Eye (tissue), 1 donor: ENCODE measurements around the gene NSG1.

Experiments used
- DNase-seq: peaks from one replicate; pipeline ENCODE4 v3.0.0-alpha.2; 2015

The NSG1 gene

DNA sequence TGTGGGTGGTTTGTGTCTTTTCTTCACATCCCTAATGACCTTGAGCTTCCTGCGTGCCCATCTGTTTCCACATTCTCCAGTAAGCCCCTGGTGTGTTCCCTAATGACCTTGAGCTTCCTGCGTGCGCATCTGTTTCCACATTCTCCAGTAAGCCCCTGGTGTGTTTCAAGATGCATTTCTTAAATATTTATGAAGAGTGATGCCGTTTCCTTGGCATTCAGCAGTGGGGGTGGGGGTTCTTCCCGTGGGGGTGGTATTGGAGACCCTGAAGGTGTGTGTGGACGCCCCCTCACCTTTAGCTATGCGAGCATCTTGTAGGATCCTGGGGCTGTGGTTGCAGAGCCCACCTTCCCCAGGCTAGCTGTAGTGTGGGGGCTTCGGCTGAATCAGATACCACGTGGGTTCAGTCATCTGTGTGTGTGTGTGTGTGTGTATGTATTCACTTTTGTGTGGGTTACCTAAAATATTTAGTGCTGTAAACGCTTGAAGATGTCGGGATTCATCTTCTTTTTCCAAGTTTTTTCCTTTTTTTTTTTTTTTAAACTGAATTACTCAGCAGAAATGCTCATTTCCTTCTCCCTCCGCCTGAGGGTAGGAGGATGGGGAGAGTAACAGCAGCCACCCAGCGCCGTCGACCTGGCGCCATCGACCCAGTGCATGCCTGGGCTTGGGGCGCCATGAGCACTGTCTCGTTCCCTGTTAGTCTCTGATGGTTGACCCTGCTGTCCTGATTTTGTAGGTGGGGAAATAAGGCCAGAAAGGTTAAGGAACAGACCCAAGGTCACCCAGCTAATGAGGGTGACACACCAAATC, 9.9 kb downstream of the NSG1 start:
- DNase-seq: peak; percentile 82

GRCh38 chr4:4397441-4397819, 10.5 kb downstream of the NSG1 start:
- no peak for DNase-seq

GRCh38 chr4:4398430-4398829, 11.5 kb downstream of the NSG1 start:
- no peak for DNase-seq

DNA sequence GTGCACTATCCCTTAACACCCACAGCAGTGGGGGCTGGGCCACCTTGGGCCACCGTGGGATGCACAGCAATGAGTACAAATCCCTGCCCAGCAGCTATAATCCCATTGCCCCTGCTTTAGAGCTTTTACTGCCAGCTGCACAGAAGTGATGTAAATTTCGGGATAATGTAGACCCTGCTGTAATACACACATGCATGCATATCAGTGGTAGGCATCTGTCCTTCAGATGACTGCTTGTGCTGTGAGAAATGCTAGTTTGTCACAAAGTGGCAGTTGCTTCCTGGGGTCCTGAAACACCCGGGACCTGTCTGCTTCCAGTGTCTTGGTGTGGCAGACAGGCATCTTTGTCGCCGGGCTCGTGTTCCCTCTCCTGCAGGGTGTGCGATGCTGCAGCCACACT, 14.1 kb downstream of the NSG1 start:
- DNase-seq: no peak

DNA sequence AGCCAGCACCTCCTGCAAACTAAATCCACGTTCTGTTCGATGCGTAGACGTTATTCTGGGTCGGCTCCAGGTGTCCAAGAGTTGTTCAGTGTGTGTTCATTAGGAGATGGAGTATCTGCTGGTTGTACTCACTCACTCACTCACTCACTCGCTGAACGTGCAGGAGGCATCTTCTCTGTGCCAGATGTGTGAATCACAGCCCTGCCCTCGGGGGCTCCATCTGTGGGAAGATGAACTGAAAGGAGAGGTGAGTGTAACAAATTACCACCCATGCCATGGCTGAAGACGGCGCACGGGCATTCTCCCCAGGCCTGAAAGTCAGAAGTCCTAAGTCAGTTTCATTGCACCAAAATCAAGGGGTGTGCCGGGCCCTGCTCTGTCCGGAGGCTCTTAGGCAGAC, 16.1 kb downstream of the NSG1 start:
- DNase-seq: no peak

- DNase-seq: no peak
Observed at GRCh38 chr4:4405358-4405962, 18.6 kb downstream of the NSG1 start.

DNA sequence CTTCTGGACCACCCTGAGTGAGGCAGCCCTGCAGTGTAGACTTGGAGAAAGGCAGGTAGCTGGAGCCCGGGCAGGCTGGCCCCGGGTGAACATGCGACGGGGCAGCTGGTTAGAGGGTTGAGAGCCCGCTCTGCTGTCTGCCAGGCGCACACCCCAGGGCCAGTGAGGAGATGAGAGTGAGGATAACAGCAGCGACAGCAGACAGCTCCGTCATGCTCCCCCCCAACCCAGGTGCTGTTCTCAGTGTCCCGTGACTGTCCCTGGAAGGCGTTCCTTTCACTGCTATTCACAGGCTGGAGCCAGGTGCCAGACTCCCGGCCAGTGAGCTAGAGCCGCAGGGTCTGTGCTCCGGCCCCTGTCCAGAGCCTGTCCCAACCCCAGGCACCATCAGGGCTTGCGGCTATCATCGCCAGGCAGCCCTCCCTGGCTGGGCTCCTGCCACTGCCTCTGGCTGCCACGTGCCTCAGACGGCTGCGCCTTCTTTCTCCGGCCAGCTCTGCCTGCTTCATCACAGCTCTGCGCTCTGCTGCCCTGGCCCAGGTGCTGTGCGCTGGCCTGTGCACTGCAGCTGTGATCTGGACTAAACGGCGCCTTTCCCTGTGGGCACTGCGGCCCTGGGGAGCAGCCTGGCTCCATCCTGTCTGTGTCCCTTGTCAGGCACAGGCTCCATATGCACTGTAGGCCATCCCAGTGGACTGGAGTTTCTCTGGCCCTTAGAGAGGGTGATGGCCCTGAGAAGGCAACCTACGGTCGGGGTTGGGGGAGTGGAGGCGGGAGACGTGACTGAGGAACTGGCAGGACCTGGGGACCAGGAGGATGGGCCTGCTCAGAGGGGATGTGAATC, 19.8 kb downstream of the NSG1 start:
- no peak for DNase-seq

- no peak for DNase-seq
Observed at GRCh38 chr4:4407299-4408131, 20.6 kb downstream of the NSG1 start.

DNA sequence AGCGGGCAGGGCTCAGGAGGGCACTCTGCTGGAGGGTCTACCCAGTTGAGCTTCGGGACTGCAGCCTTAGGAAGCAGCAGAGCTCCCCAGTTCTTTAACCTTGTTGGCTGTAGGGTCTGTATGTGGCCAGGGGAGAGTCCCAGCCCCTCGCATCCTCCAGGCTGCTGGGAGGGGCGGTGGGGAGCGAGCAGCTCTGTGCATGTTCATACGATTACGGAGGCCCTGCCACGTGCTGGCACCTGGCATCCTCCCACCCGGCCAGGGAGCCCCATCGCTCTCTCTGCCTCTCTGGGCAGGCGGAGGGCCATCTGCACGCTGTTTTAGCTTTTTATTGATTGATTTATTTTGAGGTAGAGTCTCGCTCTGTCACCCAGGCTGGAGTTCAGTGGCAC, 21.2 kb downstream of the NSG1 start:
- no peak for DNase-seq

DNA sequence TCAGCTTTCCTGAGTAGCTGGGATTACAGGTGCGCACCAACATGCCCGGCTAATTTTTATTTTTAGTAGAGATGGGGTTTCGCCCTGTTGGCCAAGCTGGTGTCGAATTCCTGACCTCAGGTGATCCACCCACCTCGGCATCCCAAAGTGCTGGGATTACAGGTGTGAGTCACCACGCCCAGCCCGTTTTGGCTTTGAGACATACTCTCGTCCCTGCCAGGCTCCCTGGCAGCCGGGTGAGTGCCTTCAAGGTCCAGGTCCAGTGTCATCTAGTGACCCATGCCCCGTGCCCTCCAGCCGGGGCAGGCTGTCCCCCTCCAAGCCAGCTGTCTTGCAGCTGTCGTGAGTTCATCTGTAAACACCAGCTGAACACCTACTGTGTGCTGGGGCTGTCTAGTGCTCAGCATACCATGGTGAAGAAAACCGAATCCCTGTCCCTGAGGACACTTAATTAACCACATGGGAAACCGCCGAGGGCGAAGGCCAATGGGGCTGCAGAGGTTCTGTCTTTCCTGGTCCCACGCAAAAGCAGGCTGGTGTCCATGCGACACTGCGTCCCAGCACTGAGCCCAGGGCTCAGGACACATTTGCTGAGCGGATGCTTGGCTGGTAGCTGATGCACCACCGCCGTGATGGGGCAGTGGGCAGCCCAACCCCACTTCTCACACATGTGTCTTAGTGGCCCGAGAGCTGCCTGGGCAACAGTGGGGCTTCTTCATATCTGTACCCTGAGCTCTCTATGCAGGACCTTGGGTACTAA, 21.9 kb downstream of the NSG1 start:
- DNase-seq: no peak

GRCh38 chr4:4409416-4410115, 22.7 kb downstream of the NSG1 start:
- no peak for DNase-seq

DNA sequence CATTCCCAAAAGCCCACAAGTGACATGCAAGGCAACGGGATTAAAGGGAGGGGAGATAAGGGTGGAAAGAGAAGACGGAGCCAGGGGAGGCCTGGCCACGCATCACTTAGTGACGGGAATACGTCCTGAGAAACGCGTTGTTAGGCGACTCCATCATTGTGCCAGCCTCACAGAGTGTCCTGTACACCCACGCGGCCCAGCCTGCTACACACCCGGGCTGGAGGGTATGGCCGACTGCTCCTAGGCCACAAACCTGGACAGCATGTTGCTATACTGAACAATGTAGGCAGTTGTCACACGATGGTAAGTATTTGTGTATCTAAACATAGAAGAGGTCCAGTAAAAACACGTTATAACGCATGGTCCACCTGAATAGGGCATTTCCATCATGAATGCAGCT, 23.4 kb downstream of the NSG1 start:
- DNase-seq: no peak

DNA sequence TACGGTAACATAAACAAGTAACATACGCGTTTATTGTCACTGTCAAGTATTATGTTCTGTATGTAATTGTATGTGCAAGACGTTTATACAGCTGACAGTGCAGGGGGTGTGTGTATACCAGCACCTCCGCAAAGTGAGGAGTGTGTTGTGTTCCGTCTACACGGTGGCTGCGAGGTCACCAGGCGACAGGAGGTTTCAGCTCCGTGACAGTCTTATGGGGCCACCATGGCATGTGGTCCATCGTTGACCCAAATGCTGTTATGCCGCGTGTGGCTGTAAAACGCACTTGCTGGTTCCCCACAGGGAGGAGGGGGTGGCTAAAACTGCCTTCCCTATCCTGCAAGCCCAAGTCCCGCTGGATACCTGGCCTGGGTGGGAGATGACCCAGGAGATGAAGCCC, 25.0 kb downstream of the NSG1 start:
- DNase-seq: no peak

DNA sequence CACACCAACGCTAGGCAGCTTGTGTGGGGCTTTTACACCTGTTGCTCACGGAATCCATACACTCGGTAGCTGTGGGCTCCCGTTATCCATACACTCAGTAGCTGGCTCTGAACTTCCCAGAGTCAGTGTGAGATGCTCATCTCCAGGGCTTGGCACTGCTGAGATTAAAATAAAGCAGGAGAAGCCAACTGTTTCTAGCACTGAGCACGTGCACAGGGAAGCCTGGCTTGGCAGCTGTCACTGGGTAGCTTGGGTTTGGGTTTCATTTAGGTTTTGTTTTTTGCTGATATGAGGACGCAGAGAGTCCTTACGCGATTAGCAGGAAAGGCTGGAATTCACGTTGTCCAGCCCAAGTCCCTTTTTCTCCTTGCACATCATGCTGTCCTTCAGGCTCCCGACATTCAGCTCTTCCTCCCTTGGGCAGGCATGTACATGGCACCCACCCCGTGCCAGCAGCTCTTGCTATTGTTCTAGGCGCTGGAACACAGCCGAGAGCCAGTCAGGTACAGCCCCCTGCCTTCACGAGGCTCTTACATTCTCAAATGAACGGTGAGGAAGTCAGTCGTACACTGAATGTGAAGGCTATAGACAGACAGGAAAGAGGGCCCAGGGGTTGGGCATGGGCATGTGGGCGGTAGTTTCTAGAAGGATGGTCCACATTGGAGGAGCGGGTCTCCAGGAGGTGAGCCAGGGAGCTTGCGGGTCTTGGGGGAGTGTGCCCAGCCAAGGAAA, 25.9 kb downstream of the NSG1 start:
- DNase-seq: no peak

DNA sequence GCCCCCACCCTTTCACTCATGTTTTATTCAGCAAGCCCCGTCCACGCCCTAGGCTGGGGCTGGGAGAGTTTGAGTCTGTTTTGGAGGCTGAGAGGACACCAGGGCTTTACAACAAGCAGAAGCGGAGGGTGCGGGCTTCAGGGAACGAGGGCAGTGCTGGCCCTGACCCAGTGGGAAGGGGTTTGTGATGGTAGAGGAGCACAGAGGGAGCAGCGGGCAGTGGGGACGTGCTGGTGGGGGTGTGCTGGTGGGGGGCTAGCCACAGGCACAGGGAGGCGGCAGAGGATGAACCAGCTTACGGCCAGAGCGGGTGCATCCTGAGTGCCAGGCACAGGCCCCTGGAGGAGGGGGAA, 26.4 kb downstream of the NSG1 start:
- DNase-seq: no peak

DNA sequence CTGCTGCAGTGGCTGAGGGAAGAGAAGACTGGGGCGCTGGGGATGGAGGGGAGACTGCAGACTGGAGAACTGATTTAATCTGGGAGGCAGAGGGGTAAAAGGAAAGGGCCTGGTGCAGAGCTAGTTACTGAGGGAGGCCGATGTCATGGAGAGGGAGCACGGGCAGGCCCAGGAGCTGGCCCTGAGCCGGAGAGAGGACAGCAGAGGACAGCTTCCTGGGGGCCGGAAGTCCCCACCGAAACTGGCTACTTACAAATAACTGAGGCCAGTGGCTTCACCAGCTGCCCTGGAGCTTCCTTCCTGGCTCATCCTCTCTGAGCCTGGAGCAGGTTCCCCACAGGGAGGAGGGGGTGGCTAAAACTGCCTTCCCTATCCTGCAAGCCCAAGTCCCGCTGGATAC, 26.9 kb downstream of the NSG1 start:
- DNase-seq: no peak

- DNase-seq: no peak
Observed at GRCh38 chr4:4415107-4415805, 28.4 kb downstream of the NSG1 start.

GRCh38 chr4:4415806-4416805, 29.2 kb downstream of the NSG1 start:
- no peak for DNase-seq

GRCh38 chr4:4416981-4417380, 30.1 kb downstream of the NSG1 start:
- no peak for DNase-seq
